Psoas muscle (tissue), 8 donors: ENCODE data around the gene PRSS12. TPM values are rescaled to one million over a fixed set of nuclear protein-coding genes. Genes with fewer than 3 reads are reported as not detected.

Experiments used
- ATAC-seq, 4 donors: fragments of 200-7000 bp; cut with Tn5 transposase; one replicate each; pipeline ENCODE4 v1.9.1; 2020; ENCODE audit warnings: moderate library complexity in 3 of 4, mild to moderate bottlenecking in 2 of 4
- DNase-seq, 2 donors: peaks; one replicate each; pipeline ENCODE4 v3.0.0-alpha.2; 2020
- H3K27ac ChIP-seq: fragments of 200-600 bp; one replicate; pipeline ENCODE4 v1.8.0; 2022
- H3K27me3 ChIP-seq, 3 donors: fragments of 200-600 bp in 1 of 3; one replicate each; pipeline versions ENCODE4 v1.6.1 to v1.8.0; 2013 to 2022; ENCODE audit warnings: low read length in 2 of 3, mild to moderate bottlenecking in 2 of 3, moderate library complexity in 1 of 3; ENCODE audit not compliant: insufficient read depth in 3 of 3
- H3K36me3 ChIP-seq, 2 donors: fragments of 200-600 bp in 1 of 2; one replicate each; pipeline versions ENCODE4 v1.6.1 to v1.8.0; 2013 to 2022; ENCODE audit warnings: low read depth in 1 of 2, mild to moderate bottlenecking in 1 of 2, moderate library complexity in 1 of 2; ENCODE audit not compliant: insufficient read depth in 1 of 2
- H3K4me1 ChIP-seq: fragments of 200-600 bp; one replicate; pipeline ENCODE4 v1.8.0; 2022
- H3K4me3 ChIP-seq: fragments of 200-600 bp; one replicate; pipeline ENCODE4 v1.8.0; 2022; ENCODE audit warnings: mild to moderate bottlenecking
- H3K9me3 ChIP-seq: fragments of 200-600 bp; one replicate; pipeline ENCODE4 v1.8.0; 2022
- WGBS, 3 donors: extraction: QIAGEN DNeasy Blood & Tissue Kit; methylation state at CpG; one replicate each; pipeline versions ENCODE4 v1.1.6 to v1.1.7; 2013; 5-methylcytosine and 5-hydroxymethylcytosine counted together
- intact Hi-C, 2 donors: fragments of 100-400 bp; cut with DNase I; formaldehyde crosslinking; loops; one replicate each; pipeline versions ENCODE4 v1.11.0 to v1.14.2; 2022
- polyA plus RNA-seq, 3 donors: library from polyadenylated mRNA; stranded (reverse); fragments of 200-250 nt; gene quantifications; one replicate each; pipeline ENCODE4 v1.2.3, GENCODE V29; 2013
- total RNA-seq, 4 donors: library from RNA; stranded (reverse); fragmentation: NEBNext Ultra II Directional in 2 of 4; extraction: Animal tissue kit (Norgen Biotek cat#: 25700) in 2 of 4; gene quantifications; one replicate each; pipeline versions ENCODE4 v1.2.1 to v1.2.4, GENCODE V29; 2021 to 2023
- TF ChIP-seq, protein P1 (sequence below): fragments of 200-600 bp; IDR thresholded peaks from one replicate; pipeline ENCODE4 v1.8.0; 2022; ENCODE audit warnings: antibody characterized with exemption
- donor health status: healthy with polysubstance abuse.
- donor health status: DM: no; HTN: no; CAD: no; lungs with moderate emphysema.
- donor health status: Bipolar disorder and iron deficiency.
- donor health status: healthy.
- donor health status: DM: yes; HTN: yes; CAD: no.
- donor health status: DM: no; HTN: no; CAD: no.
- donor health status: DM: no; HTN: no; CAD: no.
- donor health status: DM: yes; HTN: yes; CAD: no.

The PRSS12 gene
- total and polyA plus RNA-seq, 7 donors = 0.01 to 0.49 (median 0.10) TPM; not detected in 1

DNA sequence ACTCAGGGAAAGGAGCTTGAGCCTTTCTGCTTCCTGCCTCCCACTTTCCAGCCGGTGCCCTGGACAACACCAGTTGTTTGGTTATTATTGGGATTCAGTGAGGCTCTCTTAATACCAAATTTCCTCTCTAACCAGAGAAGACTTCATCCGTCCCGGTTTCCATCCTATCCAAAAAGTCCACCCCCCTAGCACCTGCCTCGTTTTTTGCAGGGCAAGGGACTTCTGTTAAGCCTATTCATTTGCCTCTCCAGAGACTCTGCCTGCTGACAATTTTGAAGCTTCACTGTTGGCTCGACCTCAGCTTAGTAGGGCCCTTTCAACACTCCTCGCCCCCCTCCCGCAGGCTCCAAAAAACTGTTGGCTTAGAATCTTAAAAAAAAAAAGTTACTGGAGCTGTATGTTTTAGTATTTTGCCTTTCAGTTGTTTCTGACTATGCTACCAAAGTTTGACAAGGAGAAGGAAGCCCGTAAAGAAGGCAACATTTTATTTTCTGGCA, 779 bp upstream of the PRSS12 start:
- no peak overlapping the region for H3K27ac ChIP-seq
- no peaks in the 10 kb centered on the region for H3K9me3 ChIP-seq
- peaks cover 0 to 68% (median 15%) of the 10 kb centered on the region in 3 donors for H3K27me3 ChIP-seq
- no peaks in the 10 kb centered on the region for H3K4me1 ChIP-seq
- DNase-seq (no peak), ATAC-seq (no peak)
- 13 to 18% (median 13%) methylated on average over 8 of the region's 8 CpGs for WGBS, 3 donors
- intact Hi-C loops = loop anchor here in 1 of 2 donors (1.0 to 5.0 kb wide), 2 partner anchors 30 to 71 kb away; no protein-coding TSS in a partner anchor
- TF ChIP-seq, protein P1, sequence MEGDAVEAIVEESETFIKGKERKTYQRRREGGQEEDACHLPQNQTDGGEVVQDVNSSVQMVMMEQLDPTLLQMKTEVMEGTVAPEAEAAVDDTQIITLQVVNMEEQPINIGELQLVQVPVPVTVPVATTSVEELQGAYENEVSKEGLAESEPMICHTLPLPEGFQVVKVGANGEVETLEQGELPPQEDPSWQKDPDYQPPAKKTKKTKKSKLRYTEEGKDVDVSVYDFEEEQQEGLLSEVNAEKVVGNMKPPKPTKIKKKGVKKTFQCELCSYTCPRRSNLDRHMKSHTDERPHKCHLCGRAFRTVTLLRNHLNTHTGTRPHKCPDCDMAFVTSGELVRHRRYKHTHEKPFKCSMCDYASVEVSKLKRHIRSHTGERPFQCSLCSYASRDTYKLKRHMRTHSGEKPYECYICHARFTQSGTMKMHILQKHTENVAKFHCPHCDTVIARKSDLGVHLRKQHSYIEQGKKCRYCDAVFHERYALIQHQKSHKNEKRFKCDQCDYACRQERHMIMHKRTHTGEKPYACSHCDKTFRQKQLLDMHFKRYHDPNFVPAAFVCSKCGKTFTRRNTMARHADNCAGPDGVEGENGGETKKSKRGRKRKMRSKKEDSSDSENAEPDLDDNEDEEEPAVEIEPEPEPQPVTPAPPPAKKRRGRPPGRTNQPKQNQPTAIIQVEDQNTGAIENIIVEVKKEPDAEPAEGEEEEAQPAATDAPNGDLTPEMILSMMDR = no peak
- peak overlapping the region; percentile 62 for H3K4me3 ChIP-seq
- no peaks in the 10 kb centered on the region for H3K36me3 ChIP-seq

- peak; percentile 17 to 51 (median 34) for ATAC-seq
Observed at GRCh38 chr4:118351851-118352827, 664 bp downstream of the PRSS12 start.

DNA sequence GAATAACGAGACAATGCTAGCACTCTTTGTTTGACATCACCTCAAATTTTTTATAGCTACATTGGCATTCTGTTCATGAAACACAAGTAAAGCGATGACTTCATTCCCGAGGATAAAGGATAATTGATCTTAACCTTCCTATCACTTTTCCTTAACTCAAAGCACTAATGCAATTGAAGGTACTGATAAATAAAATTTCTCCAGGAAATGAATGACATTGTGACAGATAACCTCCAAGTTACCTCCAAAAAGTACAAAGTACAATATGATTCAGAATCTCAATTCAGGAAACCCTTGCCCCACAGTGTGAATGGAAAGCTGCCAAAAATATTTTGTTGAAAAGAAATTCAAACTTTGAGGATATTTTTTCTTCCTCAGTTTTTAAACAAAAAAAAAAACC, 1.8 kb downstream of the PRSS12 start:
- H3K27me3 ChIP-seq = peaks cover 0 to 50% (median 15%) of the 10 kb centered on the region in 3 donors

More at GRCh38 chr4:118351851-118352827, 664 bp downstream of the PRSS12 start:
- no peaks in the 10 kb centered on the region for H3K9me3 ChIP-seq
- 3% methylated on average over 77 to 82 of the region's 82 CpGs for WGBS, 3 donors
- H3K4me1 ChIP-seq = no peaks in the 10 kb centered on the region
- peak overlapping the region; percentile 62 for H3K4me3 ChIP-seq
- TF ChIP-seq, protein P1 = no peak
- no peaks in the 10 kb centered on the region for H3K36me3 ChIP-seq
- no peak overlapping the region for H3K27ac ChIP-seq
- intact Hi-C loops = loop anchor here in 1 of 2 donors (5.0 kb wide), 1 partner anchor 70 kb away; no protein-coding TSS in a partner anchor
- peaks cover 0 to 55% (median 15%) of the 10 kb centered on the region in 3 donors for H3K27me3 ChIP-seq
- DNase-seq = peak; percentile 22 to 56

DNA sequence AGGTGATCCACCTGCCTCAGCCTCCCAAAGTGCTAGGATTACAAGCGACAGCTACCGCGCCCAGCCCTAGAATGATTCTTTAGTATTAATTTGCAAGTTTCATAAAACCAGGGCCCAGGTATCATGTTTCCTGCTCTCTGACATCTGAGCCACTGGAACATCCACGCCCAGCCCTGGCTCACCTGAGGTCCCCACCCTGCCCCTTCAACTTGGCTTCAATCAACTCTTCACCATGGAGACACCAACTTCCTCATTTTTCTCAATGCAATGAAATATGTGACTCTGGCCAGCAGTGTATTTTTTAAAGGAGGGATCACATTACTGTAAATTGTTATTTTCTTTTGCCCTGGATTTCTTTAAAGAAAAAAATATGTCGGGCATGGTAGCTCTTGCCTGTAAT, 3.9 kb downstream of the PRSS12 start:
- TF ChIP-seq, protein P1 = no peak
- no peaks in the 10 kb centered on the region for H3K4me1 ChIP-seq
- H3K9me3 ChIP-seq = no peaks in the 10 kb centered on the region
- 78 to 86% (median 79%) methylated on average over 5 of the region's 5 CpGs for WGBS, 3 donors
- intact Hi-C loops = no loop called here
- H3K27me3 ChIP-seq = peaks cover 0 to 31% (median 12%) of the 10 kb centered on the region in 3 donors
- H3K36me3 ChIP-seq = no peaks in the 10 kb centered on the region
- no peak overlapping the region for H3K4me3 ChIP-seq
- DNase-seq = no peak
- no peak overlapping the region for H3K27ac ChIP-seq
- ATAC-seq = no peak

More for the DNA sequence above, 1.8 kb downstream of the PRSS12 start:
- DNase-seq (no peak), ATAC-seq (no peak)
- Histone ChIP-seq H3K4me1 (no peaks in the 10 kb centered on the region), H3K36me3 (no peaks in the 10 kb centered on the region), H3K27ac (no peak overlapping the region), H3K9me3 (no peaks in the 10 kb centered on the region), H3K4me3 (no peak overlapping the region)
- TF ChIP-seq, protein P1 = no peak
- intact Hi-C loops = loop anchor here in 1 of 2 donors (5.0 kb wide), 1 partner anchor 69 kb away; no protein-coding TSS in a partner anchor
- 57 to 59% (median 59%) methylated on average over 3 of the region's 3 CpGs for WGBS, 3 donors
